ENCODE results near the gene SUSD3.

GRCh38 chr9:93089024-93089423 lies 30.5 kb downstream of the SUSD3 start:
- TF ChIP-seq CTCF (IDR thresholded peaks at IDR 0.05; ENCODE audit: low read depth, low read length) (no peak), EZH2phosphoT487 (IDR thresholded peaks at IDR 0.05; ENCODE audit: low read depth) (no peak)
